NCI-H2227 treated with DMSO at 0.1 percent for 48 hours (cell line): ENCODE measurements around the gene COPS4.
"Not testable (repeated sequence)": the region's sequence is repeated elsewhere in the genome, so short reads cannot be mapped to it uniquely, and the experiment has no call there.

Source experiments
- DNase-seq: peaks from one replicate; lab custom pipeline; 2025; lab: John Stamatoyannopoulos, UW

The COPS4 gene

DNA sequence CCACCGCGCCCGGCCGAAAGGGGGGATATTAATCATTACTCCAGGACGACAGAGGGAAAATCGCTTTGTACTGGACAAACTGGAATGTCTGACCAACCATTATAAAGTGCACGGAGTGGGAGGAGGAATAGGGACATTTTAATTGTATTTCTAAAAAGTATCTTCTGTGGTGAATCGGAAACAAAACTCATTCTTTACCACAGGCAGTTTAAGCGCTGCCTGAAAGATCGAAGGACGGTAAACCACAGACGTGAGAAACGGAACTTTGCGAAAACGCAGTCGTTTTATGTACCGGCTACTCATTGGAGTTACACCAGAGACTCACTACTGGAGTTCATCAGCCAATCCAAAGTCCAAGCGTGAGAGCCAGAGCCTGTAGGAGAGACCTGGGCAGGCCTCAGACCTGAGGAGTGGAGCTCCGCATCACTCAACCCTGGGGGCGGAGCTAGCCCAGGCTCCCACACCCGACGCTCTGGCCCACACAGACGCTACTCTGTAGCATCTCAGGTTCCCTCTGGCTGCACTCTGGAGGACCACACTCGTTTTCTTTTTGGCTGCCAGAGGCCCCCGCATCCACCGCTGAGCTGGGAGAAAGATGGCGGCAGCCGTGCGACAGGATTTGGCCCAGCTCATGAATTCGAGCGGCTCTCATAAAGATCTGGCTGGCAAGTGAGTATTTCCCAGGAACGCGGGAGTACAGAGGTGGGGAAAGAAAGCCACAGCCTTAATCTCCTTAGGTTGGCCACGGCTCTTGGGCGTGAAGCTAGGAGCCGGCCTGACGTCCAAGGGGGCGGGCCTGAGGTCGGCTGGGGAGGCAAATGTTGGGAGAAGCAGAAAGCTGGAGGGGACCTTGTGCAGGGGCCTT, at the start of gene COPS4:
TSS of gene COPS4 (plus strand) at position 554 of the 865 bp plus-strand sequence. CDS start at position 596, 42 bp downstream.
- peak; percentile 97 for DNase-seq

- DNase-seq: not testable (repeated sequence)
These were observed 47.5 kb upstream of the COPS4 start for GRCh38 chr4:82987519-82987918.

DNA sequence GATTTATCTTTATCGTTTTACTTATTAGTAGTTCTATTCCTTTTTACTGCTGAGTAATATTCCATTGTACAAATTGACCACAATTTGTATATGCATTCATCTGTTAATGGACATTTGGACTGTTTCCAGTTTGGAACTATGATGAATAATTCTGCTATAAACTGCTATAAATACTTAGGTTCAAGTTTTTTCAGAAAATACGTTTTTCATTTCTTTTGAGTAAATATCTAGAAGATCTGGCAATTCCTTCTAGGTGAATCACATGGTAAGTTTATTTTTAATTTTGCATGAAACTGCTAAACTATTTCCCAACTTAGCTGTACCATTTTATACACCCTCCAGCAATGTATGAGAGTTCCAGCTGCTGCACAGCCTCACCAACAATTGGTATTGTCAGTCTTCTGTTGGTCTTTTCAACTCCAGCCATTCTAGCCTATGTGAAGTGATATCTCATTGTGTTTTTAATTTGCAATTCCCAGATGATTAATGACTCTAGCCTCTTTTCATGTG, 46.6 kb upstream of the COPS4 start:
- DNase-seq: no peak

DNA sequence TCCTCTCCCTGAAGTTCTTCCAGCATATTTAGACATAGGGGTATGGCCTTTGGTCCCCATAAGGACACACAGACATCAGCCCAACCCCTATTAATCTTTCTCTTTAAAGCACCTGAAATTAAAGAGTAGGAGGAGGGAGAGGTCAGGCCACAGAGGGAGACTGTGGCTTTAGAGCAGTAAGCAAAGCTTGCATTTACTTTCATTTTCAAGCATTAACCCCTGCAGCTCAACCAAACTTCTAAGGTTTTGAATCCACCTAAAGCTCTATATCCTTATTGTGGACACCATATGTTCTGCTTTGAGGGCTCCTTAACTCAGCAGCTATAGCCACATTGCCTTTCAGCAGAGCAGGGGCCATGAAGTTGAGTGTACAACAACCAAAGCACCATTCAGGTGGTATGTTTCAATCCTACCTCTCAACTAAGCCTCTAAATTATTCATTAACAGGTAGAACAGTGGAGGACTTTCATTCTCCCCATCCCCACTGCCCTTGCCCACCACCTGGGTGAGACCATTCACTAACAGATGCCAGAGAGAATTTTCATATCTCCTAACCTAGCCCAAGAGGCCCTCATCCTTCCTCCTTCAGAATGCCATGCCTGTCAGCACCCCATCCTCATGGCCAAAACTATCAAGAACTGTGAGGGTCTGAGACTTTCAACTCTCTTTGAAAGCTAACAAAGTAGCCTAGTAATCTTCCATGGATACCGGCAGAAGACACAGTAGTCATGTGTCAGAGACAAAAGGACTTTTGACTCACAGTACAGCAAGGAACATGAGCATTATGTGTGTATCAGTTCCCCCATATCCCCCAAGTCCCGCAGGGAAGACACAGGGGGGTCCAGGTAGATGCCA, 45.2 kb upstream of the COPS4 start:
- DNase-seq: no peak

DNA sequence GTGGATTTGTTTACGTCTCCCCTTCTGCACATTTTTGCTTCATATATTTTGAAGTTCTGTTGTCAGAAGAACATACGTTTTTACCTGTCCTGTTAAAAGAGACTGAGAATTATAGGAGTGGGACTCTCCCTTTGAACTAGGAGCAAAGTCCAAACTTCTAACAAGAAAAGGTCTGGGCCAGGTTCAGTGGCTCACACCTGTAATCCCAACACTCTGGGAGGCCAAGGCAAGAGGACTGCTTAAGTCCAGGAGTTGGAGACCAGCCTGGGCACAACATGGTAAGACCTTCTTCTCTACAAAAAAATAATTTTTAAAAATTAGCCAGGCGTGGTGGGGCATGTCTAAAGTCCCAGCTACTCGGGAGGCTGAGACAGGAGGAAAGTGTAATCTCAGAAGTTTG, 40.1 kb upstream of the COPS4 start:
- DNase-seq: no peak

- DNase-seq: no peak
These were observed 36.1 kb upstream of the COPS4 start for GRCh38 chr4:82998898-82999297.

GRCh38 chr4:83002329-83002728, 32.7 kb upstream of the COPS4 start:
- no peak for DNase-seq

DNA sequence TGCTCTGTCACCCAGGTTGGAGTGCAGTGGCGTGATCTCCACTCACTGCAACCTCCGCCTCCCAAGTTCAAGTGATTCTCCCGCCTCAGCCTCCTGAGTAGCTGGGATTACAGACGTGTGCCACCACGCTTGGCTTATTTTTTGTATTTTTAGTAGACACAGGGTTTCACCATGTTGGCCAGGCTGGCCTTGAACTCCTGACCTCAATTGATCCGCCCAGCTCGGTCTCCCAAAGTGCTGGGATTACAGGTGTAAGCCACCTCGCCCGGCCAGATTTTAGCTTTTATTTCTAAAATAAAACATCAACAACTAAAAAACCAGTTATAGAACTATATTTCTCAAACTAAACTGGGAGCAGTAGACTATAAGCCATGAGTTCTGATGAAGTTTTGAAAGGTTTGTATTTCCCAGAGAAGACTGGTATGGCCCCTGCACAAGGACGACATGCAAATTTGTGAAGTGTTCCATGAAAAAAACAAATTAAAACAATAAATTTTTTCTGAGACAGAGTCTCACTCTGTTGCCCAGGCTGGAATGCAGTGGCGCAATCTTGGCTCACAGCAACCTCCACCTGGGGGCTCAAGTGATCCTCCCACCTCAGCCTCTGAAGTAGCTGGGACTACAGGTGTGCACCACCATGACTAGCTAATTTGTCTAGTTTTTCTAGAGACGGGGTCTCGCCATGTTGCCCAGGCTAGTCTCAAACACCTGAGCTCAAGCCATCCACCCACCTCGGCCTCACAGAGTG, 31.8 kb upstream of the COPS4 start:
- not testable (repeated sequence) for DNase-seq

- no peak for DNase-seq
These were observed 25.5 kb upstream of the COPS4 start for GRCh38 chr4:83009529-83009928.

- DNase-seq: no peak
These were observed 24.9 kb upstream of the COPS4 start for GRCh38 chr4:83010111-83010521.

DNA sequence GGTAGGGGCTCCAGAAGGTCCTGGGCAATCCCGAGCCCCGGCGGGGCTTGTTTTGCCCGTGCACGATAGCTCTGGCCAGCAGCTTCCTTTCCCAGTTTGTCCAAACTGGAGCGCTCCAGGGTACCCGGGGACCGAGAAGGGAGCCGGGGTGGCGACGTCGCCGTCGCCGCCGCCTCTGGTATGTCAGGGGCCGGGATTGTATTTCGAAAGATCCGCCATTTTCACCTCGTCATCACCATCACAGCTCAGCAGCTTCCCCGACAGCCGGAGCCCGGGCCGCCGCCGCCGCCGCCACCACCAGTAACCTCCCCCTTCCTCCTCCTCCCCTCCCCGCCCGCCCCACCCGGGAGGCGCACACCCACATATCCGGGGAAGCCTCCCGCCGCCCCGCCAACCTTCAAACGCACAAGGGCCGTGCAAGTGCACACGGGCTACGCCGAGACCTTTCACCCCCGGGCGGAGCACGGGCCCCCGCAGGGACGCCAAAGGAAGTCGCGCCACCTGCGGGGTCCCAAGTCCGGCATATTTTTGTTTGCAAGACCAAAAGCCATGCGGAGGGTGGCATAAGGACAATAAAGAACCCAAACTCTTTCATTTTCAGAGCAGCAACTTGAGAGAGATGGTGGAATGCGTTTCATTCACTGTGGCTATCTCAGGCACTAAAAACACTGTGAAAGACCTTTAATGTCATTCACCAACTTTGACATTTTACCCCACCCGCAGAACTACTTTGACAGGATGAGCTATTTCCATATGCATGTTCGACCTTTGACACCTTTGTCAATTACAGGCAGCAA, 24.3 kb upstream of the COPS4 start, which contains the start of gene LIN54:
TSS of gene LIN54 (minus strand) at position 302 of the 797 bp plus-strand sequence. CDS start 25,979 bp downstream, outside the sequence.
- peak; percentile 39 for DNase-seq

- no peak for DNase-seq
These were observed 23.2 kb upstream of the COPS4 start for GRCh38 chr4:83011689-83012199.

DNA sequence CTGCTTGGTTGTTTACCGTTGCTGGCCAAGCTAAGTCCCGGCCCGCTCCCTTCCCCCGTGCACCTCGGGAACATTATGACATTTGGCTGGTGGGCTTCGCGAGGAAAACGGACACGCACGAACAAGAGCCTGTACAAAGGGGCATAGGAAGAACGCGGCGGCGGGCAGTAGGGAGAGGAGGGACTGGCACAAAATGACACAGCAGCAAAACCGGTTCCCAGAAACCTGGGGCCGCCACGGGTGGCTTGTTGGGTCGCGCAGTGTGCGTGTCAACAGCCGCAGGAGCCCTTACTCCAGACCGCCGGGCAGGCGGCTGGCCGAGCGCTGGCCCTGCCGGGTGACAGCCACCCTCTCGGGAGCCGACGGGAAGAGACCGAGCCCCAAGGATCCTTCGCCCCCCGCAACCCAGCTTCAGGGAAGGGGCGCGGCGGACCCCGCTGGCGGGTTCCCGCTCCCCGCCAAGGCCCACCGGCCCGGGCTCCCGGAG, 22.7 kb upstream of the COPS4 start:
- DNase-seq: no peak

DNA sequence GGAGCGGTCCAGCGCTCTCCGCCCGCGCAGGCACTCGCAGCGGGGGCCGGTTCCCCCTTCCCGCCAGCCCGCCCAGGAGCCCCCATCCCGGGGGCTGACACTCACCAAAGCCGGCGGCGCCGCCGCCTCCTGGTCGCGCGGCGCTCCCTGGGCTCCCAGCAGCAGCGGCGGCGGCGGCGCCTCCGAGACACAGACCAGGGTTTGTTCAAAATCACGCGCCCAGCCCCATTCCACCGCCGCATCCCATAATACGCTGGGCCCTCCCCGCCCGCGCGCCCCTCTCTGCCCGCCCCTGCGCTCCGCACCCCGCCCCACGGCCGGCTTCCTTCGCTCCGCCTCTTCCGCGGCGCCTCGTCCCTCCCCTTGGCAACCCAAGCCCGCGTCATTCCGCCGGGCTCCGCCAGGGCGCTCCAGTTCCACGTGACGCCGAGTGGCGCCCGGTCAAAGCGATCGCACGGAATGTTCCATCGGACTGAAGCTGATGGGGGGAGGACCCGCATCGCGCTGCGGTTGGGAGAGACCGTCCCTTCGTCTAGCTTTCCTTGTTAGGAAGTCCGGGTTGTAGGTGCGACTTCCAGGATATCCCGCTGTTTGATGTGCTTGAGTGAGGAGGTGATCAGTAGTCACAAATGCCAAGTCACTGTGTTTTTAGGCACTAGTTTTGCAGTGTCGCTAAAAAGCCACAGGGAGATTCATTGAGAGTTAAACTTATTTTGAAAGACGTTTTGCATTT, 22.1 kb upstream of the COPS4 start:
- peak; percentile 90 for DNase-seq

DNA sequence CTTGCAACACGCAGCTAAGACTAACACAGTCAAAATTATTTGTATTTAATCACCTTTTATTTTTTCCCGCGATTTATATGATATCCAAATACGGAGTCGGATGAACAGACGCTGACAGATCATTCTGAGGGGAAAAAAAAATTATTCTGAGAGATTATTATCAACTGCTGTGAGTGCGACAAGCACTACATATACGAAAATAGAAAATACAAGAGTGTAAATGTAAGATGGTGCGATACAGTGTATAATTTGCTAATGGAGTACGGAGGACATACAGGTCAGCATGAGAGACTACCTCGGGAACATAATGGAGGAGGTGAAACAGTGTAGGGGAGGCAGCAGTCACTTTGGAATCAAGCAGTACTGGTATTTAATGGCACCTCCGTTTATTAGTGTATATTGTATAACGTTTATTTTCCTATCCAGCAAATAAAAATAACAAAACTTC, 21.5 kb upstream of the COPS4 start:
- peak; percentile 52 for DNase-seq

- DNase-seq: no peak
These were observed 21.1 kb upstream of the COPS4 start for GRCh38 chr4:83013902-83014301.

- no peak for DNase-seq
These were observed 15.0 kb upstream of the COPS4 start for GRCh38 chr4:83019794-83020494.

DNA sequence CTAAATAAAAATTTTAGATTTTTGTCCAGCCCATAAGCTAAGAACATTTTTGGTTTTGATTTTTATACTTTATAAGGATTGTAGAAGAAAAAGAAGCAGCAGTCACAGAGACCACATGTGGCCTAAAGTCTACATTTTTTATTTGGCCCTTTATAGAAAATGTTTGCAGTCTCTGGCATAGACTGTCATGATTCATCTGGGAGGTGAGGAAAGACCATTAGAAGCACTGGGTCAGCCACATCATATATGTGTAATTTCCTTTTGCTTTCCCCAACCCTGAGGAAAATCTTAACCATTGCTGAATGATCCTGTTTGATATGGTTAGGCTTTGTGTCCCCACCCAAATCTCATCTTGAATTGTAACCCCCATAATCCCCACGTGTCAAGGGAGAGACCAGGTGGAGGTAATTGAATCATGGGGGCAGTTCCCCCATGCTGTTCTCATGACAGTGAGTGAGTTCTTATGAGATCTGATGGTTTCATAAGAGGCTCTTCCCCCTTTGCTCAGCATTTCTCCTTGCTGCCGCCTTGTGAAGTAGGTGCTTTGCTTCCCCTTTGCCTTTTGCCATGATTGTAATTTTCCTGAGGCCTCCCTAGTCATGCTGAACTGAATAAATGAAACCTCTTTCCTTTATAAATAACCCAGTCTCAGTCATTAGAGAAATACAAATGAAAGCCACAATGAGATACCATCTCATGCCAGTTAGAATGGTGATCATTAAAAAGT, 12.1 kb upstream of the COPS4 start:
- no peak for DNase-seq
